GM23338 (cell line): Measurements from ENCODE around the gene ALDH1A1.

Source experiments
- CTCF ChIP-seq, 2 experiments: fragments of 200-600 bp in 1 of 2; sonication (generic) in 1 of 2; conservative IDR thresholded peaks; 2 replicates each; pipeline versions ENCODE4 v1.5.1 to v1.6.1; 2016 to 2017; ENCODE audit warnings: antibody characterized with exemption in 2 of 2, low read depth in 2 of 2, mild to moderate bottlenecking in 2 of 2, moderate library complexity in 1 of 2
- EZH2phosphoT487 ChIP-seq: fragments of 200-600 bp; sonication (generic); IDR thresholded peaks from one replicate; pipeline ENCODE4 v1.8.1; 2018; ENCODE audit warnings: antibody characterized with exemption; ENCODE audit not compliant: unreplicated experiment
- ZNF331 ChIP-seq: fragments of 250-450 bp; sonication (Bioruptor Pico); IDR thresholded peaks from 2 replicates; pipeline ENCODE4 v1.5.0; 2020; ENCODE audit warnings: low read depth, mild to moderate bottlenecking, moderate library complexity
- TF ChIP-seq, protein P1 (sequence below): IDR thresholded peaks from one replicate; pipeline ENCODE4 v1.6.1; 2018; ENCODE audit warnings: antibody characterized with exemption; ENCODE audit not compliant: unreplicated experiment

DNA sequence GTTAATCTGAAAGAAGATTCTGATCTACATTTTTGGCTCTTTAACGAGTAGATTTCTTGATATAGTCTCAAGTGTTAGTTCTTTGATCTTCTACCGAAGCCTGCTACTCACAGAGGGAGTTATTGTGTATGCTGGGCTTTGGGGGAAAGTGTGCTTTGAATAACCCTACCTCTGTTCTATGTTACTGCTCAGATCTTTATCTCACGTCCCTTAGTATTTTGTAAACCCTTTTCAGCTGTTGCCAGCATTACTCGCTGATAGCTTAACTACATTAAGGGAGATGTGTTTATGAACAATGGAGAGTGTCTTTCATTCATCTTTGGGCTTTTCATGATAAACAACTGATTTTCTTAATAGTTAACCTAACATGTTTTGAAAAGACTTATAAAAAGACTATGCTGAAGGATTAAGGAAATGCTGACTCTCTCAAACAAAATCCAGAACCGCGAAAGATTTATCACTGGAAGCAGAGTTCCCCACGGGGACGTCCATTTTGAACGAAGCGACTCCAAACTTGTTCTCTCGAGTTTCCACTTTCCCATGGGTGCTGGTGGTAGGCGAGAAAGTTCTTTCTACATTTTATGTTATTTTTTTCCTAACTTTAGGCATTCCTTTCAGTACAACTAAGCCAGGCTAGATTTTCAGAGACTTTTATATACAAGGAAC is 27.9 kb upstream of the ALDH1A1 start:
- TF ChIP-seq ZNF331: no peak
- TF ChIP-seq CTCF (conservative IDR thresholded peaks at IDR 0.05; ENCODE audit: low read depth in 2 of 2): no peak
- TF ChIP-seq, protein P1, sequence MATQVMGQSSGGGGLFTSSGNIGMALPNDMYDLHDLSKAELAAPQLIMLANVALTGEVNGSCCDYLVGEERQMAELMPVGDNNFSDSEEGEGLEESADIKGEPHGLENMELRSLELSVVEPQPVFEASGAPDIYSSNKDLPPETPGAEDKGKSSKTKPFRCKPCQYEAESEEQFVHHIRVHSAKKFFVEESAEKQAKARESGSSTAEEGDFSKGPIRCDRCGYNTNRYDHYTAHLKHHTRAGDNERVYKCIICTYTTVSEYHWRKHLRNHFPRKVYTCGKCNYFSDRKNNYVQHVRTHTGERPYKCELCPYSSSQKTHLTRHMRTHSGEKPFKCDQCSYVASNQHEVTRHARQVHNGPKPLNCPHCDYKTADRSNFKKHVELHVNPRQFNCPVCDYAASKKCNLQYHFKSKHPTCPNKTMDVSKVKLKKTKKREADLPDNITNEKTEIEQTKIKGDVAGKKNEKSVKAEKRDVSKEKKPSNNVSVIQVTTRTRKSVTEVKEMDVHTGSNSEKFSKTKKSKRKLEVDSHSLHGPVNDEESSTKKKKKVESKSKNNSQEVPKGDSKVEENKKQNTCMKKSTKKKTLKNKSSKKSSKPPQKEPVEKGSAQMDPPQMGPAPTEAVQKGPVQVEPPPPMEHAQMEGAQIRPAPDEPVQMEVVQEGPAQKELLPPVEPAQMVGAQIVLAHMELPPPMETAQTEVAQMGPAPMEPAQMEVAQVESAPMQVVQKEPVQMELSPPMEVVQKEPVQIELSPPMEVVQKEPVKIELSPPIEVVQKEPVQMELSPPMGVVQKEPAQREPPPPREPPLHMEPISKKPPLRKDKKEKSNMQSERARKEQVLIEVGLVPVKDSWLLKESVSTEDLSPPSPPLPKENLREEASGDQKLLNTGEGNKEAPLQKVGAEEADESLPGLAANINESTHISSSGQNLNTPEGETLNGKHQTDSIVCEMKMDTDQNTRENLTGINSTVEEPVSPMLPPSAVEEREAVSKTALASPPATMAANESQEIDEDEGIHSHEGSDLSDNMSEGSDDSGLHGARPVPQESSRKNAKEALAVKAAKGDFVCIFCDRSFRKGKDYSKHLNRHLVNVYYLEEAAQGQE: no peak
- no peak for TF ChIP-seq EZH2phosphoT487
